Endometrial microvascular endothelial cells (primary cell): ENCODE results near the gene GALNT14. TPM values are rescaled to one million over a fixed set of nuclear protein-coding genes. Genes with fewer than 3 reads are reported as not detected.

Experiments
- in situ Hi-C: cut with HindIII; loops from 2 replicates; pipeline ENCODE4 v1.10.0; 2017; ENCODE audit warnings: low sequenced_read_pairs, low pct_unique_long_range_greater_than_20kb; ENCODE audit errors: inconsistent ontology term
- total RNA-seq: library from RNA; depleted of rRNA; stranded (reverse); fragments of >200 nt; gene quantifications from one replicate; pipeline ENCODE4 v1.2.3, GENCODE V29; 2015; ENCODE audit errors: inconsistent ontology term

Gene GALNT14
- total RNA-seq, 1 donor from 2014 or later, result 3.6 TPM

- in situ Hi-C loops, result no loop called here
Measured at GRCh38 chr2:31137211-31138036, 816 bp downstream of the GALNT14 start.

GRCh38 chr2:31136732-31137131 is 1.5 kb downstream of the GALNT14 start:
- in situ Hi-C loops, result no loop called here

GRCh38 chr2:31136000-31136399 is 2.2 kb downstream of the GALNT14 start:
- in situ Hi-C loops, result no loop called here

GRCh38 chr2:31134480-31134879 is 3.8 kb downstream of the GALNT14 start:
- in situ Hi-C loops, result no loop called here

- in situ Hi-C loops, result no loop called here
Measured at GRCh38 chr2:31132786-31133185, 5.5 kb downstream of the GALNT14 start.

- in situ Hi-C loops, result no loop called here
Measured at GRCh38 chr2:31131871-31132270, 6.4 kb downstream of the GALNT14 start.

GRCh38 chr2:31129375-31130171 is 8.7 kb downstream of the GALNT14 start:
- in situ Hi-C loops, result no loop called here

GRCh38 chr2:31127931-31128330 is 10.3 kb downstream of the GALNT14 start:
- in situ Hi-C loops, result no loop called here

GRCh38 chr2:31125918-31126695 is 12.1 kb downstream of the GALNT14 start:
- in situ Hi-C loops, result no loop called here

- in situ Hi-C loops, result no loop called here
Measured at GRCh38 chr2:31124904-31125303, 13.3 kb downstream of the GALNT14 start.

GRCh38 chr2:31122133-31122532 is 16.1 kb downstream of the GALNT14 start:
- in situ Hi-C loops, result no loop called here

- in situ Hi-C loops, result no loop called here
Measured at GRCh38 chr2:31113765-31114164, 24.5 kb downstream of the GALNT14 start.

- in situ Hi-C loops, result no loop called here
Measured at GRCh38 chr2:31112544-31112943, 25.7 kb downstream of the GALNT14 start.

- in situ Hi-C loops, result no loop called here
Measured at GRCh38 chr2:31110998-31111397, 27.2 kb downstream of the GALNT14 start.

- in situ Hi-C loops, result no loop called here
Measured at GRCh38 chr2:31110431-31110830, 27.8 kb downstream of the GALNT14 start.

- in situ Hi-C loops, result no loop called here
Measured at GRCh38 chr2:31109633-31110192, 28.5 kb downstream of the GALNT14 start.

GRCh38 chr2:31108561-31109286 is 29.5 kb downstream of the GALNT14 start:
- in situ Hi-C loops, result no loop called here

- in situ Hi-C loops, result no loop called here
Measured at GRCh38 chr2:31107591-31108300, 30.5 kb downstream of the GALNT14 start.
